Measurements from ENCODE around the gene TRIM2.

GRCh38 chr4:153170407-153170806 lies 33.8 kb upstream of the TRIM2 start:
- TF ChIP-seq ZNF274 (IDR thresholded peaks at IDR 0.05; ENCODE audit: low read depth, low read length): no peak
- TF ChIP-seq SUZ12 (IDR thresholded peaks at IDR 0.05; ENCODE audit: extremely low read depth, insufficient read depth, insufficient read length): no peak
